Panc1 (cell line): Measurements from ENCODE around the gene ASIC3. TPM values are rescaled to one million over a fixed set of nuclear protein-coding genes. Genes with fewer than 3 reads are reported as not detected.

ENCODE experiments used
- ATAC-seq: fragments of 200-7000 bp; cut with Tn5 transposase; 2 replicates; pipeline ENCODE4 v1.9.1; 2020; ENCODE audit warnings: mild to moderate bottlenecking, moderate library complexity
- BruUV-seq: library from RNA; stranded (reverse); fragments of 400-500 nt; replicated peaks from 2 replicates; lab custom pipeline; 2021; lab: Mats Ljungman, UMichigan
- CTCF ChIA-PET: fragments of 300-600 bp; sonication (Branson Sonifier 250); formaldehyde crosslinking; loops from one replicate; lab custom pipeline; 2022; ENCODE audit warnings: antibody characterized with exemption; lab: Charles Lee
- POLR2A ChIA-PET: fragments of 300-600 bp; sonication (Branson Sonifier 250); formaldehyde crosslinking; loops from one replicate; lab custom pipeline; 2022; ENCODE audit warnings: antibody characterized with exemption; lab: Charles Lee
- DNase-seq: peaks from one replicate; pipeline ENCODE4 v3.0.0-alpha.2; 2010; ENCODE audit warnings: low read depth, low spot score
- H3K27ac ChIP-seq: 2 replicates; pipeline ENCODE4 v1.5.1; 2011; ENCODE audit warnings: mild to moderate bottlenecking, low read length, inconsistent platforms
- H3K27me3 ChIP-seq: fragments of 200-500 bp; sonication (Bioruptor generic); 2 replicates; pipeline ENCODE4 v1.6.0; 2014; ENCODE audit warnings: low read length, inconsistent platforms; ENCODE audit not compliant: control insufficient read depth, insufficient read depth
- H3K36me3 ChIP-seq: fragments of 200-500 bp; sonication (Bioruptor generic); 2 replicates; pipeline ENCODE4 v1.5.1; 2014; ENCODE audit warnings: inconsistent platforms, mild to moderate bottlenecking, low read length, moderate library complexity; ENCODE audit not compliant: control insufficient read depth, insufficient read depth
- H3K4me1 ChIP-seq: 2 replicates; pipeline ENCODE4 v1.5.1; 2011; ENCODE audit warnings: inconsistent platforms, mild to moderate bottlenecking, low read length, moderate library complexity; ENCODE audit not compliant: control insufficient read depth, insufficient read depth
- H3K4me3 ChIP-seq, 2 experiments: 2 replicates each; pipeline ENCODE4 v1.5.1; 2011 to 2012; ENCODE audit warnings: low read depth in 2 of 2, low read length in 2 of 2, mild to moderate bottlenecking in 2 of 2, inconsistent platforms in 1 of 2, moderate library complexity in 1 of 2
- H3K9me3 ChIP-seq: fragments of 200-500 bp; sonication (Bioruptor generic); 2 replicates; pipeline ENCODE4 v1.5.1; 2014; ENCODE audit warnings: low read depth, mild to moderate bottlenecking, inconsistent platforms, low read length, moderate library complexity; ENCODE audit not compliant: control insufficient read depth, insufficient read depth
- POLR2AphosphoS5 ChIP-seq: IDR thresholded peaks from 2 replicates; pipeline ENCODE4 v1.6.1; 2012; ENCODE audit warnings: mild to moderate bottlenecking, low read depth, low read length, moderate library complexity
- REST ChIP-seq, 2 experiments: IDR thresholded peaks; 2 replicates each; pipeline ENCODE4 v1.6.1; 2011 to 2012; ENCODE audit warnings: low read depth in 2 of 2, control low read depth in 1 of 2, low read length in 1 of 2, mild to moderate bottlenecking in 1 of 2, moderate library complexity in 1 of 2; ENCODE audit not compliant: insufficient read depth in 1 of 2
- SIN3A ChIP-seq: IDR thresholded peaks from 2 replicates; pipeline ENCODE4 v1.6.1; 2012; ENCODE audit warnings: low read depth, mild to moderate bottlenecking, low read length, moderate library complexity, borderline replicate concordance; ENCODE audit not compliant: insufficient read depth
- TCF7L2 ChIP-seq: IDR thresholded peaks from 2 replicates; pipeline ENCODE4 v1.6.1; 2011; ENCODE audit warnings: mild to moderate bottlenecking, low read depth, low read length, inconsistent platforms
- in situ Hi-C: cut with HindIII; loops from 2 replicates; pipeline ENCODE4 v1.10.0; 2016; ENCODE audit warnings: low sequenced_read_pairs, low pct_unique_long_range_greater_than_20kb
- intact Hi-C: fragments of 100-400 bp; cut with micrococcal nuclease; formaldehyde crosslinking; loops from one replicate; pipeline ENCODE4 v1.10.0; 2022; ENCODE audit not compliant: unreplicated experiment
- total RNA-seq: library from RNA; stranded (reverse); gene quantifications from one replicate; pipeline ENCODE4 v1.2.1, GENCODE V29; 2021; ENCODE audit not compliant: unreplicated experiment
- TF ChIP-seq, protein P1 (sequence below): fragments of 450-650 bp; IDR thresholded peaks from 2 replicates; pipeline ENCODE4 v1.5.1; 2017; ENCODE audit warnings: mild to moderate bottlenecking

ASIC3 gene
- total RNA-seq, 1 experiment from 2014 or later, result 1.3 TPM

DNA sequence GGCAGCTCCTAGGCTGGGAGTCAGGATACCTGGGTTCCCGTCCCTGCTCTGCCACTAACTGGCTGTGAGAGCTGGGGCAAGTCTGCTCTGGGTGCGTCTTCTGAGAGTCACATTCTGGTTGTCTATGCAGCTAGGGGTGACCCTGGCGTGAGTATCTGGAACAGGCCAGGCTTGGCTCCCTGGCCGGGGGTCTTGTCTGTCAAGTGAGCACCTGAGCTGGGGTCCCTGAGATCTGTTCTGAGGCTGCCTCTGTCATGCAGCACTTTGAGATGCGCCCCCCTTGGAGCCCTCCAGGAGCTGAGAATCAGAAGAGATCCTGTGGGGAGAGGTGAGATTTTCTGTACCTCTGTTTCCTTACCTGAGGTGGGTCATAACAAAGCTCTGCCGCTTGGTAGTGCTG lies 45.4 kb downstream of the ASIC3 start:
- no TSS peak for BruUV-seq
- ChIA-PET CTCF (no interaction called here), POLR2A (no interaction called here)

GRCh38 chr7:151094675-151095074 lies 46.3 kb downstream of the ASIC3 start:
- CTCF ChIA-PET, result interaction anchor here (0.5 to 0.7 kb wide), 2 partner anchors 18 to 34 kb away, joined by 3 to 4 read pairs; no protein-coding TSS in a partner anchor
- no peak overlapping the region for H3K4me3 ChIP-seq
- no peaks in the 10 kb centered on the region for H3K36me3 ChIP-seq
- no peaks in the 10 kb centered on the region for H3K9me3 ChIP-seq
- intact Hi-C loops, result no loop called here
- in situ Hi-C loops, result no loop called here
- no TSS peak for BruUV-seq
- ATAC-seq (no peak; the same call in 1 of the 2 replicates), DNase-seq (no peak)
- H3K4me1 ChIP-seq, result peaks cover 7% of the 10 kb centered on the region; the same call in 1 of the 2 replicates
- POLR2A ChIA-PET, result interaction anchor here (0.6 to 0.8 kb wide), 3 partner anchors 32 to 75 kb away, joined by 3 to 15 read pairs (median 6); no protein-coding TSS in a partner anchor
- H3K27ac ChIP-seq, result no peak overlapping the region
- no peak for TF ChIP-seq REST (IDR thresholded peaks at IDR 0.05; ENCODE audit: insufficient read depth in 1 of 2, low read depth in 2 of 2, low read length in 1 of 2)
- TF ChIP-seq, protein P1, sequence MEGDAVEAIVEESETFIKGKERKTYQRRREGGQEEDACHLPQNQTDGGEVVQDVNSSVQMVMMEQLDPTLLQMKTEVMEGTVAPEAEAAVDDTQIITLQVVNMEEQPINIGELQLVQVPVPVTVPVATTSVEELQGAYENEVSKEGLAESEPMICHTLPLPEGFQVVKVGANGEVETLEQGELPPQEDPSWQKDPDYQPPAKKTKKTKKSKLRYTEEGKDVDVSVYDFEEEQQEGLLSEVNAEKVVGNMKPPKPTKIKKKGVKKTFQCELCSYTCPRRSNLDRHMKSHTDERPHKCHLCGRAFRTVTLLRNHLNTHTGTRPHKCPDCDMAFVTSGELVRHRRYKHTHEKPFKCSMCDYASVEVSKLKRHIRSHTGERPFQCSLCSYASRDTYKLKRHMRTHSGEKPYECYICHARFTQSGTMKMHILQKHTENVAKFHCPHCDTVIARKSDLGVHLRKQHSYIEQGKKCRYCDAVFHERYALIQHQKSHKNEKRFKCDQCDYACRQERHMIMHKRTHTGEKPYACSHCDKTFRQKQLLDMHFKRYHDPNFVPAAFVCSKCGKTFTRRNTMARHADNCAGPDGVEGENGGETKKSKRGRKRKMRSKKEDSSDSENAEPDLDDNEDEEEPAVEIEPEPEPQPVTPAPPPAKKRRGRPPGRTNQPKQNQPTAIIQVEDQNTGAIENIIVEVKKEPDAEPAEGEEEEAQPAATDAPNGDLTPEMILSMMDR, result no peak
- no peak for TF ChIP-seq SIN3A
- TF ChIP-seq POLR2AphosphoS5, result no peak
- TF ChIP-seq TCF7L2, result no peak
- H3K27me3 ChIP-seq, result no peaks in the 10 kb centered on the region

More for the DNA sequence above, 45.4 kb downstream of the ASIC3 start:
- intact Hi-C loops (no loop called here), in situ Hi-C loops (no loop called here)
- no peak for TF ChIP-seq REST (IDR thresholded peaks at IDR 0.05; ENCODE audit: insufficient read depth in 1 of 2, low read depth in 2 of 2, low read length in 1 of 2)
- TF ChIP-seq SIN3A, result no peak
- TF ChIP-seq POLR2AphosphoS5, result no peak
- TF ChIP-seq, protein P1, result no peak
- TF ChIP-seq TCF7L2, result no peak
- DNase-seq, result no peak
- Histone ChIP-seq H3K36me3 (no peaks in the 10 kb centered on the region), H3K9me3 (no peaks in the 10 kb centered on the region), H3K4me3 (no peak overlapping the region), H3K27me3 (no peaks in the 10 kb centered on the region), H3K27ac (no peak overlapping the region), H3K4me1 (peaks cover 17% of the 10 kb centered on the region; the same call in 1 of the 2 replicates)
- no peak for ATAC-seq
